ENCODE results near the gene SAFB. TPM values are rescaled to one million over a fixed set of nuclear protein-coding genes. Genes with fewer than 3 reads are reported as not detected.

Gene SAFB
- total RNA-seq, 4 donors from 2014 or later: 29.8 to 60.0 (median 56.1) TPM

- in situ Hi-C loops (cut with MboI; ENCODE audit: low sequenced_read_pairs in 4 of 4) (no loop called here), intact Hi-C loops (cut with DNase I; ENCODE audit: low total_unique reads) (no loop called here)
- H3K4me1 ChIP-seq: peaks cover 11 to 16% of the 10 kb centered on the region in 2 donors
- H3K27ac ChIP-seq: no peak overlapping the region
- ATAC-seq (no peak), DNase-seq (no peak)
- TF ChIP-seq CTCF (IDR thresholded peaks at IDR 0.05 in 4 of 5, conservative IDR thresholded peaks at IDR 0.05 in 1 of 5) (no peak), POLR2A (IDR thresholded peaks at IDR 0.05) (no peak)
- peaks cover 0 to 34% of the 10 kb centered on the region in 2 donors for H3K36me3 ChIP-seq
- H3K4me3 ChIP-seq: no peak overlapping the region
- no peaks in the 10 kb centered on the region for H3K27me3 ChIP-seq
- no peaks in the 10 kb centered on the region for H3K9me3 ChIP-seq
These were observed 19.3 kb downstream of the SAFB start for GRCh38 chr19:5642204-5642603.

- H3K4me3 ChIP-seq: no peak overlapping the region
- no peak for TF ChIP-seq POLR2A (IDR thresholded peaks at IDR 0.05)
- no peak for TF ChIP-seq CTCF (IDR thresholded peaks at IDR 0.05 in 4 of 5, conservative IDR thresholded peaks at IDR 0.05 in 1 of 5)
- in situ Hi-C loops (cut with MboI; ENCODE audit: low sequenced_read_pairs in 4 of 4) (no loop called here), intact Hi-C loops (cut with DNase I; ENCODE audit: low total_unique reads) (no loop called here)
- ATAC-seq (no peak), DNase-seq (no peak)
- H3K9me3 ChIP-seq: no peaks in the 10 kb centered on the region
- H3K27me3 ChIP-seq: no peaks in the 10 kb centered on the region
- peaks cover 0 to 42% of the 10 kb centered on the region in 2 donors for H3K36me3 ChIP-seq
- peaks cover 7 to 8% of the 10 kb centered on the region in 2 donors for H3K4me1 ChIP-seq
- no peak overlapping the region for H3K27ac ChIP-seq
These were observed 20.2 kb downstream of the SAFB start for GRCh38 chr19:5643060-5643459.

- H3K36me3 ChIP-seq: peaks cover 0 to 48% of the 10 kb centered on the region in 2 donors
- intact Hi-C loops (cut with DNase I; ENCODE audit: low total_unique reads): no loop called here
- TF ChIP-seq POLR2A (IDR thresholded peaks at IDR 0.05) (no peak), CTCF (IDR thresholded peaks at IDR 0.05 in 4 of 5, conservative IDR thresholded peaks at IDR 0.05 in 1 of 5) (no peak)
These were observed 21.2 kb downstream of the SAFB start for GRCh38 chr19:5644037-5644436.

GRCh38 chr19:5645409-5645808 lies 22.5 kb downstream of the SAFB start:
- no peak for DNase-seq
- intact Hi-C loops (cut with DNase I; ENCODE audit: low total_unique reads): no loop called here

More at GRCh38 chr19:5644037-5644436, 21.2 kb downstream of the SAFB start:
- H3K27ac ChIP-seq: no peak overlapping the region
- no peak for DNase-seq
- in situ Hi-C loops (cut with MboI; ENCODE audit: low sequenced_read_pairs in 4 of 4): no loop called here
- H3K4me1 ChIP-seq: peaks cover 0 to 5% of the 10 kb centered on the region in 2 donors
- no peak for ATAC-seq
- H3K4me3 ChIP-seq: no peak overlapping the region
- H3K27me3 ChIP-seq: no peaks in the 10 kb centered on the region
- H3K9me3 ChIP-seq: no peaks in the 10 kb centered on the region

More at GRCh38 chr19:5645409-5645808, 22.5 kb downstream of the SAFB start:
- Histone ChIP-seq H3K4me1 (peaks cover 0 to 3% of the 10 kb centered on the region in 2 donors), H3K36me3 (peaks cover 0 to 58% of the 10 kb centered on the region in 2 donors), H3K27me3 (no peaks in the 10 kb centered on the region), H3K4me3 (no peak overlapping the region), H3K9me3 (no peaks in the 10 kb centered on the region), H3K27ac (no peak overlapping the region)
- ATAC-seq: no peak
- in situ Hi-C loops (cut with MboI; ENCODE audit: low sequenced_read_pairs in 4 of 4): no loop called here
- TF ChIP-seq CTCF (IDR thresholded peaks at IDR 0.05 in 4 of 5, conservative IDR thresholded peaks at IDR 0.05 in 1 of 5) (no peak), POLR2A (IDR thresholded peaks at IDR 0.05) (no peak)
